ENCODE data around the gene PINLYP. TPM values are rescaled to one million over a fixed set of nuclear protein-coding genes. Genes with fewer than 3 reads are reported as not detected.

PINLYP gene
- total RNA-seq, 4 donors from 2014 or later, result 1.1 to 4.0 (median 1.6) TPM; not detected in 1

- Histone ChIP-seq H3K36me3 (peaks cover 0 to 40% (median 11%) of the 10 kb centered on the region in 4 donors), H3K4me1 (no peaks in the 10 kb centered on the region), H3K27me3 (no peaks in the 10 kb centered on the region), H3K27ac (no peak overlapping the region), H3K4me3 (no peak overlapping the region), H3K9me3 (no peaks in the 10 kb centered on the region)
- in situ Hi-C loops (cut with MboI; ENCODE audit: low pct_ligation_motif_present in 1 of 4, low pct_unique_long_range_greater_than_20kb in 1 of 4, low sequenced_read_pairs in 3 of 4) (loop anchor here in 1 of 4 donors (10.0 kb wide), 1 partner anchor 90 kb away; no protein-coding TSS in a partner anchor), intact Hi-C loops (cut with DNase I; ENCODE audit: low total_unique reads) (no loop called here)
- 98 to 99% methylated on average over 10 to 15 of the region's 15 CpGs for WGBS, 2 donors (ENCODE audit: low coverage in 1 of 2)
- no peak for DNase-seq
- TF ChIP-seq POLR2AphosphoS5 (IDR thresholded peaks at IDR 0.05), result no peak
- TF ChIP-seq EP300 (IDR thresholded peaks at IDR 0.05; ENCODE audit: low read depth), result no peak
- TF ChIP-seq CTCF (IDR thresholded peaks at IDR 0.05), result no peak
- TF ChIP-seq POLR2A (IDR thresholded peaks at IDR 0.05), result no peak
These were observed 21.2 kb upstream of the PINLYP start for GRCh38 chr19:43554317-43554895.

- Histone ChIP-seq H3K36me3 (peaks cover 0 to 36% (median 11%) of the 10 kb centered on the region in 4 donors), H3K4me1 (no peaks in the 10 kb centered on the region), H3K27me3 (no peaks in the 10 kb centered on the region), H3K4me3 (no peak overlapping the region), H3K27ac (no peak overlapping the region), H3K9me3 (no peaks in the 10 kb centered on the region)
- intact Hi-C loops (cut with DNase I; ENCODE audit: low total_unique reads), result no loop called here
- WGBS, 2 donors (ENCODE audit: low coverage in 1 of 2), result 42 to 62% methylated on average over 3 to 8 of the region's 8 CpGs
- in situ Hi-C loops (cut with MboI; ENCODE audit: low pct_ligation_motif_present in 1 of 4, low pct_unique_long_range_greater_than_20kb in 1 of 4, low sequenced_read_pairs in 3 of 4), result loop anchor here in 1 of 4 donors (10.0 kb wide), 1 partner anchor 90 kb away; no protein-coding TSS in a partner anchor
- peak; percentile 79 for DNase-seq
- TF ChIP-seq POLR2A (IDR thresholded peaks at IDR 0.05) (no peak), CTCF (IDR thresholded peaks at IDR 0.05) (peak; percentile 44 to 68 (median 54))
These were observed 20.3 kb upstream of the PINLYP start for GRCh38 chr19:43555185-43555770.

DNA sequence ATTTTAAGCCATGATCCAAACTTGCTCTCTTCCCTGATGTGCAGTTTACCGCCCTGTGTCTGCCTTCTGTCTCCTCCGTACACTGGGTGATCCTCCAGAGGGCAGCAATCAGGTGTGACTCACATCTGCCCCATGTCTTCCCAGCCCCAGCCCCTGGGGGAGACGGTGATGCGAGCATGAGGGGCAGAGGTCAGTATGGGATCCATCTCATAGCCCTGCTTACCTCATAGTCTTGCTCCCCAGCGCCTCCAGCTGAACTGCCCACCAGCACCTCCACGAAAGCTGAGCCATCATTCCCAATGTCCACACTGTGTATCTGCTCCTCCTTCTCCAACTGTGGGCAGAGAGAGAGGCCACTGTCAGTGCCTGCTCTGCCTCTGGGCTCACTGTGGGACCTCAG lies 14.9 kb upstream of the PINLYP start:
- no peaks in the 10 kb centered on the region for H3K27me3 ChIP-seq
- no peak for TF ChIP-seq CTCF (IDR thresholded peaks at IDR 0.05)
- TF ChIP-seq EP300 (IDR thresholded peaks at IDR 0.05; ENCODE audit: low read depth), result no peak
- TF ChIP-seq POLR2AphosphoS5 (IDR thresholded peaks at IDR 0.05), result no peak
- no peak for TF ChIP-seq POLR2A (IDR thresholded peaks at IDR 0.05)
- peaks cover 0 to 6% (median 0%) of the 10 kb centered on the region in 4 donors for H3K36me3 ChIP-seq
- no peak overlapping the region for H3K27ac ChIP-seq
- intact Hi-C loops (cut with DNase I; ENCODE audit: low total_unique reads) (loop anchor here (1.0 to 10.0 kb wide), 2 partner anchors 32 to 94 kb away; no protein-coding TSS in a partner anchor), in situ Hi-C loops (cut with MboI; ENCODE audit: low pct_ligation_motif_present in 1 of 4, low pct_unique_long_range_greater_than_20kb in 1 of 4, low sequenced_read_pairs in 3 of 4) (no loop called here)
- no peak overlapping the region for H3K4me3 ChIP-seq
- WGBS, 2 donors (ENCODE audit: low coverage in 1 of 2), result 89% methylated on average over 6 of the region's 6 CpGs; no CpG with 5 or more reads in 1 of the 2 donors
- no peak for DNase-seq
- H3K9me3 ChIP-seq, result no peaks in the 10 kb centered on the region
- peaks cover 0 to 13% (median 7%) of the 10 kb centered on the region in 4 donors for H3K4me1 ChIP-seq

DNA sequence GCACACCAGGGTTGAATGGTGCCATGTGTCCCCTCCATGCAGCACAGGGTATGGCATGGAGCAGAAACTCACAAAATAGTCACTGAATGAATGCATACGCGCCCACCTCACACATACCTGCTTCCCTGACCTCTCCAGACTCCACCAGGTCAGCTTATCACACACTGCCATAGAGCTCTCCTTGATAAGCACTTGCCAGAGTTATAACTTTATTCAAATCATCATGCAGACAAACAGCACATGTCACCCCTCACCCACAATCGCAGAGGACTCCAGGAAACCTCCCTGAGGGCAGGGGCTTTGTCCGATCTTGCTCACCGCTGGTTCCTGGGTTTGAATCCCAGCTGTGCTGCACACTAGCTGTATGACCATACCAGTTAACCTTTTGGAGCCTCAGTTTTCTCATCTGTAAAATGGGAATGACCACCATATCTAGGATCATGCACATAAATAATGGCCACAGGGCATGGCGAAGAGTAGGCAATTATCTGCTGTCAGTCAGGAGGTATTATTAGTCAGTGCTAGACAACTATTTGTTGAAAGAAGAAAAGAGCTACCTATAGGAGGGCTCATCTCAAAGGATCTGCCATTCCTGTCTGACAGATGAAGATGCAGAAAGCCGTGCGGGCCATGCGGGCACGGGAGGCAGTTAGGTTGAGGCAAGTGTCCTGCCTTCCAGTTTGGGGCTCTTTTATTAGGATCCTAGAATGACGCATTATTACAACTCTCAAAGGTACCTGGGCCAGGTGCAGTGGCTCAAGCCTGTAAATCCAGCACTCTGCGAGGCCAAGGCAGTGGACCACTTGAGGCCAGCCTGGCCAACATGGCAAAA lies 14.2 kb upstream of the PINLYP start:
- no peak overlapping the region for H3K27ac ChIP-seq
- H3K9me3 ChIP-seq, result no peaks in the 10 kb centered on the region
- H3K27me3 ChIP-seq, result no peaks in the 10 kb centered on the region
- DNase-seq, result no peak
- H3K4me1 ChIP-seq, result peaks cover 0 to 13% (median 7%) of the 10 kb centered on the region in 4 donors
- no peaks in the 10 kb centered on the region for H3K36me3 ChIP-seq
- in situ Hi-C loops (cut with MboI; ENCODE audit: low pct_ligation_motif_present in 1 of 4, low pct_unique_long_range_greater_than_20kb in 1 of 4, low sequenced_read_pairs in 3 of 4) (no loop called here), intact Hi-C loops (cut with DNase I; ENCODE audit: low total_unique reads) (loop anchor here (10.0 kb wide), 1 partner anchor 93 kb away; no protein-coding TSS in a partner anchor)
- 90 to 98% methylated on average over 2 to 12 of the region's 12 CpGs for WGBS, 2 donors (ENCODE audit: low coverage in 1 of 2)
- H3K4me3 ChIP-seq, result no peak overlapping the region
- TF ChIP-seq EP300 (IDR thresholded peaks at IDR 0.05; ENCODE audit: low read depth) (no peak), CTCF (IDR thresholded peaks at IDR 0.05) (no peak), POLR2A (IDR thresholded peaks at IDR 0.05) (no peak), POLR2AphosphoS5 (IDR thresholded peaks at IDR 0.05) (no peak)

Measured in transverse colon (tissue), 4 donors.